CD4-positive, alpha-beta T cell (primary cell): ENCODE measurements around the gene PCED1B. TPM values are rescaled to one million over a fixed set of nuclear protein-coding genes. Genes with fewer than 3 reads are reported as not detected.

Source experiments
- ATAC-seq: fragments of 200-7000 bp; cut with Tn5 transposase; one replicate; pipeline ENCODE4 v1.10.0; 2022; ENCODE audit warnings: mild to moderate bottlenecking; ENCODE audit not compliant: poor library complexity
- CTCF ChIA-PET: fragments of 350-600 bp; sonication (Branson Sonifier 250); formaldehyde crosslinking; loops from one replicate; lab custom pipeline; 2021; ENCODE audit warnings: antibody characterized with exemption, inconsistent platforms; lab: Charles Lee
- POLR2A ChIA-PET: fragments of 350-600 bp; sonication (Branson Sonifier 250); formaldehyde crosslinking; loops from one replicate; lab custom pipeline; 2021; ENCODE audit warnings: antibody characterized with exemption, inconsistent platforms; lab: Charles Lee
- DNase-seq, 14 experiments: peaks; one replicate each; pipeline ENCODE4 v3.0.0-alpha.2; 2013 to 2020; ENCODE audit warnings: mixed read lengths in 2 of 14
- H3K27ac ChIP-seq, 2 donors: one replicate each; pipeline versions ENCODE4 v1.5.1 to v1.7.0; 2013; ENCODE audit warnings: low read length in 2 of 2, low read depth in 1 of 2, mild to moderate bottlenecking in 1 of 2
- H3K27me3 ChIP-seq, 2 experiments: 1 replicate in 1 of 2; 2 replicates in 1 of 2; pipeline versions ENCODE4 v1.6.1 to v1.7.0; 2013; ENCODE audit warnings: low read length in 2 of 2, control low read depth in 1 of 2, mild to moderate bottlenecking in 1 of 2, moderate library complexity in 1 of 2; ENCODE audit not compliant: insufficient read depth in 2 of 2, control insufficient read depth in 1 of 2
- H3K36me3 ChIP-seq: one replicate; pipeline ENCODE4 v1.6.1; 2013; ENCODE audit warnings: low read length, control low read depth; ENCODE audit not compliant: insufficient read depth
- H3K4me1 ChIP-seq: one replicate; pipeline ENCODE4 v1.6.1; 2013; ENCODE audit warnings: low read length, control low read depth; ENCODE audit not compliant: insufficient read depth
- H3K4me3 ChIP-seq: one replicate; pipeline ENCODE4 v1.5.1; 2013; ENCODE audit warnings: mild to moderate bottlenecking, low read length, moderate library complexity
- H3K9me3 ChIP-seq, 2 experiments: 1 replicate in 1 of 2; 2 replicates in 1 of 2; pipeline versions ENCODE4 v1.6.1 to v1.7.0; 2013; ENCODE audit warnings: low read length in 2 of 2, mild to moderate bottlenecking in 2 of 2, control low read depth in 1 of 2, moderate library complexity in 1 of 2; ENCODE audit not compliant: control insufficient read depth in 1 of 2, insufficient read depth in 1 of 2
- H3K27ac Mint-ChIP-seq: one replicate; pipeline ENCODE4 v1.8.0; 2020; ENCODE audit warnings: mixed read lengths
- H3K27me3 Mint-ChIP-seq: one replicate; pipeline ENCODE4 v1.8.0; 2021; ENCODE audit warnings: mixed read lengths
- H3K36me3 Mint-ChIP-seq: one replicate; pipeline ENCODE4 v1.8.0; 2021; ENCODE audit warnings: low read depth, mixed read lengths
- H3K4me1 Mint-ChIP-seq: one replicate; pipeline ENCODE4 v1.8.0; 2021; ENCODE audit warnings: low read depth, mixed read lengths
- H3K4me3 Mint-ChIP-seq: one replicate; pipeline ENCODE4 v1.8.0; 2020; ENCODE audit warnings: mild to moderate bottlenecking, mixed read lengths
- H3K9me3 Mint-ChIP-seq: one replicate; pipeline ENCODE4 v1.8.0; 2020; ENCODE audit warnings: mixed read lengths
- intact Hi-C, 2 experiments: fragments of 100-400 bp; cut with DNase I in 1 of 2; cut with micrococcal nuclease in 1 of 2; formaldehyde crosslinking; loops; one replicate each; pipeline versions ENCODE4 v1.15.1 to v1.9.0; 2023 to 2025; cut with DNase I, micrococcal nuclease
- total RNA-seq, 174 experiments: library from RNA in 2 of 174; stranded (reverse) in 2 of 174; gene quantifications; one replicate each; pipeline ENCODE4 v1.2.3 and lab custom pipeline; 2021 to 2026
- TF ChIP-seq, protein P1 (sequence below): fragments of 200-600 bp; IDR thresholded peaks from one replicate; pipeline ENCODE4 v1.8.0; 2022; ENCODE audit warnings: antibody characterized with exemption, mild to moderate bottlenecking

PCED1B gene
- total RNA-seq, 2 experiments from 2014 or later, result 18.7 to 20.0 TPM

- POLR2A ChIA-PET, result interaction anchor here (0.6 to 1.4 kb wide), 5 partner anchors 9 to 21 kb away, joined by 3 to 4 read pairs (median 3); no protein-coding TSS in a partner anchor
- intact Hi-C loops, result no loop called here
Measured at GRCh38 chr12:47228802-47229201, 149.4 kb downstream of the PCED1B start.

GRCh38 chr12:47231456-47231855 is 152.0 kb downstream of the PCED1B start:
- H3K27me3 Mint-ChIP-seq, result no peaks in the 10 kb centered on the region
- H3K4me3 ChIP-seq, result no peak overlapping the region
- no peaks in the 10 kb centered on the region for H3K27me3 ChIP-seq
- peaks cover 80% of the 10 kb centered on the region for H3K36me3 ChIP-seq
- POLR2A ChIA-PET, result no interaction called here
- TF ChIP-seq, protein P1, sequence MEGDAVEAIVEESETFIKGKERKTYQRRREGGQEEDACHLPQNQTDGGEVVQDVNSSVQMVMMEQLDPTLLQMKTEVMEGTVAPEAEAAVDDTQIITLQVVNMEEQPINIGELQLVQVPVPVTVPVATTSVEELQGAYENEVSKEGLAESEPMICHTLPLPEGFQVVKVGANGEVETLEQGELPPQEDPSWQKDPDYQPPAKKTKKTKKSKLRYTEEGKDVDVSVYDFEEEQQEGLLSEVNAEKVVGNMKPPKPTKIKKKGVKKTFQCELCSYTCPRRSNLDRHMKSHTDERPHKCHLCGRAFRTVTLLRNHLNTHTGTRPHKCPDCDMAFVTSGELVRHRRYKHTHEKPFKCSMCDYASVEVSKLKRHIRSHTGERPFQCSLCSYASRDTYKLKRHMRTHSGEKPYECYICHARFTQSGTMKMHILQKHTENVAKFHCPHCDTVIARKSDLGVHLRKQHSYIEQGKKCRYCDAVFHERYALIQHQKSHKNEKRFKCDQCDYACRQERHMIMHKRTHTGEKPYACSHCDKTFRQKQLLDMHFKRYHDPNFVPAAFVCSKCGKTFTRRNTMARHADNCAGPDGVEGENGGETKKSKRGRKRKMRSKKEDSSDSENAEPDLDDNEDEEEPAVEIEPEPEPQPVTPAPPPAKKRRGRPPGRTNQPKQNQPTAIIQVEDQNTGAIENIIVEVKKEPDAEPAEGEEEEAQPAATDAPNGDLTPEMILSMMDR, result no peak
- H3K27ac Mint-ChIP-seq, result peak overlapping the region; percentile 74
- H3K36me3 Mint-ChIP-seq, result peaks cover 94% of the 10 kb centered on the region
- H3K27ac ChIP-seq, result no peak overlapping the region
- no peak overlapping the region for H3K4me3 Mint-ChIP-seq
- no peak for DNase-seq
- intact Hi-C loops, result no loop called here
- H3K4me1 Mint-ChIP-seq, result peaks cover 41% of the 10 kb centered on the region
- CTCF ChIA-PET, result interaction anchor here (1.0 kb wide), 1 partner anchor 51 kb away, joined by 3 read pairs; no protein-coding TSS in a partner anchor
- ATAC-seq, result no peak
- peaks cover 4% of the 10 kb centered on the region for H3K9me3 Mint-ChIP-seq
- H3K4me1 ChIP-seq, result peaks cover 43% of the 10 kb centered on the region
- peaks cover 4 to 25% of the 10 kb centered on the region in 2 experiments for H3K9me3 ChIP-seq

More at GRCh38 chr12:47228802-47229201, 149.4 kb downstream of the PCED1B start:
- DNase-seq (no peak), ATAC-seq (no peak)
- peaks cover 37% of the 10 kb centered on the region for H3K4me1 ChIP-seq
- peaks cover 0 to 6% of the 10 kb centered on the region in 2 experiments for H3K9me3 ChIP-seq
- Mint-ChIP-seq H3K4me1 (peaks cover 56% of the 10 kb centered on the region), H3K27ac (peak overlapping the region; percentile 72), H3K36me3 (peaks cover 92% of the 10 kb centered on the region), H3K9me3 (no peaks in the 10 kb centered on the region), H3K27me3 (no peaks in the 10 kb centered on the region), H3K4me3 (no peak overlapping the region)
- no peaks in the 10 kb centered on the region for H3K27me3 ChIP-seq
- H3K27ac ChIP-seq, result no peak overlapping the region
- TF ChIP-seq, protein P1, result no peak
- peaks cover 78% of the 10 kb centered on the region for H3K36me3 ChIP-seq
- CTCF ChIA-PET, result interaction anchor here (1.3 to 2.0 kb wide), 2 partner anchors 9 to 169 kb away, joined by 4 to 6 read pairs; no protein-coding TSS in a partner anchor
- H3K4me3 ChIP-seq, result no peak overlapping the region

- Histone ChIP-seq H3K36me3 (peaks cover 56% of the 10 kb centered on the region), H3K27ac (no peak overlapping the region), H3K27me3 (no peaks in the 10 kb centered on the region), H3K9me3 (peaks cover 4 to 25% of the 10 kb centered on the region in 2 experiments), H3K4me3 (no peak overlapping the region), H3K4me1 (peaks cover 33% of the 10 kb centered on the region)
- ATAC-seq (no peak), DNase-seq (no peak)
- no peak overlapping the region for H3K4me3 Mint-ChIP-seq
- peaks cover 60% of the 10 kb centered on the region for H3K4me1 Mint-ChIP-seq
- no peaks in the 10 kb centered on the region for H3K27me3 Mint-ChIP-seq
- H3K27ac Mint-ChIP-seq, result no peak overlapping the region
- TF ChIP-seq, protein P1, result no peak
- intact Hi-C loops, result no loop called here
- ChIA-PET POLR2A (no interaction called here), CTCF (no interaction called here)
- peaks cover 92% of the 10 kb centered on the region for H3K36me3 Mint-ChIP-seq
- H3K9me3 Mint-ChIP-seq, result peaks cover 5% of the 10 kb centered on the region
Measured at GRCh38 chr12:47234576-47235141, 155.2 kb downstream of the PCED1B start.
